CD8-positive, alpha-beta memory T cell (primary cell): ENCODE data around the gene HHAT. TPM values are rescaled to one million over a fixed set of nuclear protein-coding genes. Genes with fewer than 3 reads are reported as not detected.

Source experiments
- CTCF ChIA-PET: fragments of 350-600 bp; sonication (Branson Sonifier 250); formaldehyde crosslinking; loops from one replicate; lab custom pipeline; 2021; ENCODE audit warnings: antibody characterized with exemption; lab: Charles Lee
- POLR2A ChIA-PET: fragments of 350-600 bp; sonication (Branson Sonifier 250); formaldehyde crosslinking; loops from one replicate; lab custom pipeline; 2021; ENCODE audit warnings: antibody characterized with exemption; lab: Charles Lee
- DNase-seq, 5 donors: peaks; one replicate each; pipeline versions ENCODE4 v3.0.0 to v3.0.0-alpha.2; 2020 to 2022; ENCODE audit warnings: mixed read lengths in 1 of 5
- H3K27ac ChIP-seq: one replicate; pipeline ENCODE4 v1.7.0; 2013; ENCODE audit warnings: low read depth, mild to moderate bottlenecking, low read length, moderate library complexity
- H3K27me3 ChIP-seq: 2 replicates; pipeline ENCODE4 v1.7.0; 2013; ENCODE audit warnings: low read length, mild to moderate bottlenecking; ENCODE audit not compliant: insufficient read depth, poor library complexity, severe bottlenecking
- H3K36me3 ChIP-seq: 2 replicates; pipeline ENCODE4 v1.7.0; 2013; ENCODE audit warnings: mild to moderate bottlenecking, low read length, moderate library complexity; ENCODE audit not compliant: insufficient read depth
- H3K4me1 ChIP-seq: 2 replicates; pipeline ENCODE4 v1.7.0; 2013; ENCODE audit warnings: mild to moderate bottlenecking, low read length, moderate library complexity; ENCODE audit not compliant: insufficient read depth
- H3K4me3 ChIP-seq: 2 replicates; pipeline ENCODE4 v1.7.0; 2013; ENCODE audit warnings: mild to moderate bottlenecking, low read length
- H3K9me3 ChIP-seq: 2 replicates; pipeline ENCODE4 v1.7.0; 2013; ENCODE audit warnings: mild to moderate bottlenecking, low read length
- H3K27ac Mint-ChIP-seq, 8 donors: one replicate each; pipeline ENCODE4 v1.8.0; 2020 to 2021; ENCODE audit warnings: mixed read lengths in 8 of 8, mild to moderate bottlenecking in 6 of 8, inconsistent platforms in 3 of 8, moderate library complexity in 3 of 8
- H3K27me3 Mint-ChIP-seq, 2 donors: one replicate each; pipeline ENCODE4 v1.8.0; 2020 to 2021; ENCODE audit warnings: mixed read lengths in 2 of 2, mild to moderate bottlenecking in 1 of 2, moderate library complexity in 1 of 2
- H3K36me3 Mint-ChIP-seq, 3 donors: one replicate each; pipeline ENCODE4 v1.8.0; 2020 to 2021; ENCODE audit warnings: mixed read lengths in 3 of 3, inconsistent platforms in 1 of 3, mild to moderate bottlenecking in 1 of 3
- H3K4me1 Mint-ChIP-seq, 3 donors: one replicate each; pipeline ENCODE4 v1.8.0; 2020 to 2021; ENCODE audit warnings: mixed read lengths in 3 of 3, inconsistent platforms in 1 of 3, mild to moderate bottlenecking in 1 of 3
- H3K4me3 Mint-ChIP-seq, 7 donors: one replicate each; pipeline ENCODE4 v1.8.0; 2020 to 2021; ENCODE audit warnings: mixed read lengths in 7 of 7, mild to moderate bottlenecking in 6 of 7, moderate library complexity in 4 of 7, inconsistent platforms in 2 of 7
- H3K9me3 Mint-ChIP-seq, 5 donors: one replicate each; pipeline ENCODE4 v1.8.0; 2020 to 2022; ENCODE audit warnings: mixed read lengths in 5 of 5, mild to moderate bottlenecking in 3 of 5, moderate library complexity in 2 of 5, inconsistent platforms in 1 of 5
- polyA plus RNA-seq: library from polyadenylated mRNA; unstranded; fragments of 300-500 nt; fragmentation: Illumina TruSeq; gene quantifications from one replicate; pipeline ENCODE4 v1.2.3, GENCODE V29; 2021
- total RNA-seq, 2 experiments: library from RNA; stranded (reverse); gene quantifications; one replicate each; pipeline ENCODE4 v1.2.3, GENCODE V29; 2021

The HHAT gene
- 1 to 10 TPM; 1.4 to 2.1 TPM for total RNA-seq
- 4.6 TPM for polyA plus RNA-seq

DNA sequence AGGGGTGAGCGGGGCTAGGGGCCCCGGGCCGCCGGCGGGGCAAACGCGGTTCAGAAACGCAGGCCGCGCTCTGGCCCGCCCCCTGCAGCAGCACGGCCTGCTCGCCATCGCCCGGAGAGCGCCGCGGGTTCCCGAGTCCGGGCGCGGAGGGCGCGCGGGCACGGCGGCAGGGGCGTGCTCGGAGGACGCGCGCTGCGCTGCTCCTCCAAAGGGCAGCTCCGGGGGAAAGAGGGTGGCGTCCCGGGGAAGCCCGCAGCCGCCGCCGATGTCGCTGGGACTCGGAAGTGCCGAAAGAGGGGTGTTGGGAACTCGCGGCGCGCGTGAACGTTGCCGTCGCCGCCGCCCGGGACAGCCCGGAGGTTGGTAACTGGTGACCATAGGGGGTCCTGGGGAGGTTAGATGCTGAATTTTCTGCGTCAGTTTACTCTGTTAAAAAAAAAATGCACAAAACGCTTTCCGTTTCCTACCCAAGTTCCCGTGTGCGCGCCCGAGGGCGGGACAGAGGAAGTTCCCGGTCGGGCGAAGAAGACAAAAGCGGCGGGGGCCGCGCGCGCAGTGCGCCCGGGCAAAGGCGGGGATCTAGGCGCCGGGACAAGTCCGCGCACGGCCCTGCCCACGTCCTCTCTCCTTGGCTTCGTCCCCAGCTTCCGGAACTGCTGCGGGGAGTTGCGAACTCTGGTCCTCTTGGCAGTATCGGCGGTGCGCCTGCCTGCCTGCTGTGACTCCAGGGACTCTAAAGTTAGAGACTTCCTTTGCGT is at the start of gene HHAT:
HHAT (plus strand) TSS at position 157 of the 758 bp plus-strand sequence. CDS start 20,074 bp downstream, outside the sequence.
- ChIA-PET CTCF (interaction anchor here (1.7 to 4.0 kb wide), 2 partner anchors 13 to 45 kb away, joined by 3 to 17 read pairs; no protein-coding TSS in a partner anchor), POLR2A (interaction anchor here (1.1 kb wide), 1 partner anchor 12 kb away, joined by 3 read pairs; no protein-coding TSS in a partner anchor)
- peaks cover 33% of the 10 kb centered on the region for H3K4me1 ChIP-seq
- Mint-ChIP-seq H3K27me3 (peaks cover 0 to 4% of the 10 kb centered on the region in 2 donors), H3K36me3 (peaks cover 0 to 13% (median 5%) of the 10 kb centered on the region in 3 donors), H3K4me3 (peak within 1 kb of the TSS; percentile 86 to 98 (median 97)), H3K9me3 (peaks cover 0 to 4% (median 0%) of the 10 kb centered on the region in 5 donors), H3K4me1 (peaks cover 40 to 58% (median 44%) of the 10 kb centered on the region in 3 donors), H3K27ac (peak within 1 kb of the TSS; percentile 88 to 99 (median 96))
- H3K36me3 ChIP-seq, result no peaks in the 10 kb centered on the region
- no peaks in the 10 kb centered on the region for H3K9me3 ChIP-seq
- peak within 1 kb of the TSS; percentile 81 for H3K4me3 ChIP-seq
- peak; percentile 48 to 74 (median 58) for DNase-seq
- no peaks in the 10 kb centered on the region for H3K27me3 ChIP-seq
- H3K27ac ChIP-seq, result peak within 1 kb of the TSS; percentile 79

GRCh38 chr1:210280221-210280620 is 48.5 kb upstream of the HHAT start:
- no peaks in the 10 kb centered on the region for H3K36me3 Mint-ChIP-seq
- DNase-seq, result no peak
- CTCF ChIA-PET, result no interaction called here
- peaks cover 15 to 42% of the 10 kb centered on the region in 2 donors for H3K27me3 Mint-ChIP-seq
- Histone ChIP-seq H3K27ac (no peak overlapping the region), H3K36me3 (no peaks in the 10 kb centered on the region), H3K9me3 (no peaks in the 10 kb centered on the region), H3K4me3 (no peak overlapping the region), H3K4me1 (no peaks in the 10 kb centered on the region), H3K27me3 (no peaks in the 10 kb centered on the region)
- POLR2A ChIA-PET, result no interaction called here
- H3K9me3 Mint-ChIP-seq, result peaks cover 9 to 40% (median 32%) of the 10 kb centered on the region in 5 donors
- H3K4me1 Mint-ChIP-seq, result no peaks in the 10 kb centered on the region
- H3K27ac Mint-ChIP-seq, result no peak overlapping the region
- no peak overlapping the region for H3K4me3 Mint-ChIP-seq

GRCh38 chr1:210288116-210288515 is 40.6 kb upstream of the HHAT start:
- Histone ChIP-seq H3K27me3 (peaks cover 9% of the 10 kb centered on the region), H3K4me1 (no peaks in the 10 kb centered on the region), H3K36me3 (no peaks in the 10 kb centered on the region), H3K27ac (no peak overlapping the region), H3K4me3 (no peak overlapping the region), H3K9me3 (no peaks in the 10 kb centered on the region)
- H3K27ac Mint-ChIP-seq, result no peak overlapping the region
- no peak overlapping the region for H3K4me3 Mint-ChIP-seq
- peaks cover 0 to 2% (median 0%) of the 10 kb centered on the region in 5 donors for H3K9me3 Mint-ChIP-seq
- H3K36me3 Mint-ChIP-seq, result no peaks in the 10 kb centered on the region
- H3K27me3 Mint-ChIP-seq, result peaks cover 23 to 68% of the 10 kb centered on the region in 2 donors
- H3K4me1 Mint-ChIP-seq, result peaks cover 5 to 11% (median 5%) of the 10 kb centered on the region in 3 donors
- ChIA-PET POLR2A (no interaction called here), CTCF (no interaction called here)
- no peak for DNase-seq

GRCh38 chr1:210289248-210289647 is 39.5 kb upstream of the HHAT start:
- no peaks in the 10 kb centered on the region for H3K9me3 Mint-ChIP-seq
- H3K4me1 Mint-ChIP-seq, result peaks cover 5 to 11% (median 5%) of the 10 kb centered on the region in 3 donors
- H3K36me3 ChIP-seq, result no peaks in the 10 kb centered on the region
- H3K27me3 Mint-ChIP-seq, result peaks cover 22 to 67% of the 10 kb centered on the region in 2 donors
- H3K4me3 ChIP-seq, result no peak overlapping the region
- H3K27ac Mint-ChIP-seq, result no peak overlapping the region
- H3K27ac ChIP-seq, result no peak overlapping the region
- no peak overlapping the region for H3K4me3 Mint-ChIP-seq
- DNase-seq, result no peak
- peaks cover 9% of the 10 kb centered on the region for H3K27me3 ChIP-seq
- ChIA-PET CTCF (no interaction called here), POLR2A (no interaction called here)
- no peaks in the 10 kb centered on the region for H3K9me3 ChIP-seq
- no peaks in the 10 kb centered on the region for H3K4me1 ChIP-seq
- H3K36me3 Mint-ChIP-seq, result no peaks in the 10 kb centered on the region

DNA sequence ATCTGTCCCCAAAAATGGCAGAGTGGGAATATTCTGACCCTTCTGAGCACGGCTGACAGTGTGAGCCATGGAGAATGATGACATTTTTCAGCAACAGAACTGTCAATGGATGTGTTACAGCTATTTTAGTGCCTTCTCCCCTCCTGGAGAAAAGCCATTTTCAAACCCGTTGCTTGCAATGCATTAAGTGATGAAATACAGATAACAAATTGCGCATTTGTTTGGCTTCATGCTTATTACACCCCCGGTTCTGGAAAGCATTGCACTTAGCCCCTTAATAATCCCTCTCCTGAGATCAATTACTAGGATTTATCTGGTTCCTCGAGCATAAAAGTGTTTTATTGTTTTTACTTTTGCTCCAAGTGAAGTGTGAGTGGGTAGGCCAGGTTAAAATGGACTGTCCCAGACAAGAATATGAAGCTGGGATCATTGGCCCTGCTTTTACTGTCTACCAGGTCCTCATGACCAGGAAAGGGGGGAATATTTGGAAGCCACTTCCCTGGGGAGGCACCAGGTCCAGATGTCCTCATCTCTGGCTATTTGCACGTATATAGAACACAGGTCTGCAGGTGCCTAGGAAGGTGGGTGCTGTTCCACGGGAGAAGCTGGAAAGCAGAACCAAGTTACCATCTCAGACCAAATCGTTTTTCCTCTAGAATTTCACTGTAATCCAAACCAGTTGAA is 37.5 kb upstream of the HHAT start:
- Mint-ChIP-seq H3K36me3 (no peaks in the 10 kb centered on the region), H3K9me3 (no peaks in the 10 kb centered on the region), H3K4me3 (no peak overlapping the region), H3K4me1 (peaks cover 5 to 11% (median 5%) of the 10 kb centered on the region in 3 donors), H3K27ac (peak overlapping the region in 1 of 8 donors; percentile 36), H3K27me3 (peaks cover 26 to 60% of the 10 kb centered on the region in 2 donors)
- no peak overlapping the region for H3K27ac ChIP-seq
- H3K36me3 ChIP-seq, result no peaks in the 10 kb centered on the region
- no peaks in the 10 kb centered on the region for H3K9me3 ChIP-seq
- H3K4me1 ChIP-seq, result no peaks in the 10 kb centered on the region
- H3K4me3 ChIP-seq, result no peak overlapping the region
- POLR2A ChIA-PET, result no interaction called here
- CTCF ChIA-PET, result interaction anchor here (1.1 kb wide), 1 partner anchor 19 kb away, joined by 4 read pairs; no protein-coding TSS in a partner anchor
- DNase-seq, result no peak
- H3K27me3 ChIP-seq, result peaks cover 9% of the 10 kb centered on the region

DNA sequence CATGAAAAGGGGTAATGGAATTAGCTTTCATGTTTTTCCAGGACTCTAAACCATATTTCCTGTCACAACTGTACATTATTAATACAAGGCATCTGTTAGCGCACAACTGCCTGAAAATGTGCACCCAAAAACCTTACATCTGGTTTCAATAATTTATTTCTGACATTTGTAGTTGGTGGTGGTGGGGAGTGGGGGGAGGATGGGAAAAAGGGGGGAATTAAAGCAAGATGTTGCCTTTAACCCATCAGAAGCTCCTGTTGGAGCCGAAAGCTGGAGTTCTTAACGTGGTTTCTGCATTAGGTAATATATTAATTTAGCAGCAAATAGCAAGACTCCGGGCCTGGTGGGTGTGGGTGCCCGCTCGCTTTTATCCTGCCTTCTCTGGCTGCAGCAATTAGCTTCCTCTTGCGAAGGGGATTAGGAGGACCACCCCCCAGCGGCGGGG is 36.9 kb upstream of the HHAT start:
- no peak overlapping the region for H3K27ac ChIP-seq
- peaks cover 9% of the 10 kb centered on the region for H3K27me3 ChIP-seq
- Mint-ChIP-seq H3K27ac (no peak overlapping the region), H3K27me3 (peaks cover 27 to 63% of the 10 kb centered on the region in 2 donors), H3K9me3 (no peaks in the 10 kb centered on the region), H3K4me3 (peak overlapping the region in 1 of 7 donors; percentile 24), H3K36me3 (no peaks in the 10 kb centered on the region), H3K4me1 (peaks cover 5 to 11% (median 5%) of the 10 kb centered on the region in 3 donors)
- DNase-seq, result no peak
- no peaks in the 10 kb centered on the region for H3K36me3 ChIP-seq
- H3K9me3 ChIP-seq, result no peaks in the 10 kb centered on the region
- H3K4me1 ChIP-seq, result no peaks in the 10 kb centered on the region
- CTCF ChIA-PET, result interaction anchor here (0.6 to 1.2 kb wide), 3 partner anchors 9 to 115 kb away, joined by 3 to 4 read pairs (median 3); no protein-coding TSS in a partner anchor
- H3K4me3 ChIP-seq, result no peak overlapping the region
- POLR2A ChIA-PET, result no interaction called here

DNA sequence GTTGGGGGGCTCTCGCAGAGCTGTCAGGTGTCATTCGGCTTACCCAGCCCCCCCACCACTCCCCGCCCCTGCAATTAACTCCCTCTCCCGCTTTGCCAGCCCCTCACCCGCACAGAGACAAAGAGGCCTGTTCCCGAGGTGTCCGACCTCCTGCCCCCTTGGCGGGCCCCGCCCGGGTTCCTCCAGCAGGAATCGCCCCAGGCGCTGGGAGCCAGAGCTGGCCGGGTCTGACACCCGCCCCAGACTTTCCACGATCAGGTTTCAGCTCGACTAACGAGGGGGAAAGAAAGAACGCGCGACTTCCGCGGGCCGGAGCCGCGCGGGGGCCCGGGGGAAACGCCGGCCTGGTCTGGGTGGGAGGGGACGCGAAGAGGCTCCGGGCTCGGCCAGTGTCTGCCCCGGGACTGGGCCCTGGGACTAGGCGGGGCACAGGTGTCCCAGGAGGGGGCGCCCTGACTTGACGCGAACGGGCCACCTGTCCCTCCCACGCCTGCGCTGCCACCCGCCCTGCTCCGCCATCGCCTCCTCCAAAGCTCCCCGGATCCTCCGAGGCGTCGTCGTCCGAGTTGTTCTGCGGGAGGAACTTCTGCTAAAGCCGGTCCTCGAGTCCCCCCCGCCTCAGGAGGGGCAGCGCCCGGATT is 36.4 kb upstream of the HHAT start:
- Histone ChIP-seq H3K4me1 (no peaks in the 10 kb centered on the region), H3K9me3 (no peaks in the 10 kb centered on the region), H3K36me3 (no peaks in the 10 kb centered on the region), H3K27me3 (peaks cover 9% of the 10 kb centered on the region), H3K4me3 (no peak overlapping the region), H3K27ac (no peak overlapping the region)
- POLR2A ChIA-PET, result no interaction called here
- DNase-seq, result peak in 1 of 5 donors; percentile 5
- CTCF ChIA-PET, result interaction anchor here (0.6 to 1.2 kb wide), 4 partner anchors 10 to 115 kb away, joined by 3 to 4 read pairs (median 3); no protein-coding TSS in a partner anchor
- Mint-ChIP-seq H3K27me3 (peaks cover 27 to 60% of the 10 kb centered on the region in 2 donors), H3K9me3 (no peaks in the 10 kb centered on the region), H3K27ac (no peak overlapping the region), H3K4me1 (peaks cover 5 to 11% (median 5%) of the 10 kb centered on the region in 3 donors), H3K36me3 (no peaks in the 10 kb centered on the region), H3K4me3 (peak overlapping the region in 6 of 7 donors; percentile 50 to 67 (median 55))
